Mucosa of descending colon (tissue), 3 donors: ENCODE data around the gene IGF2BP3. TPM values are rescaled to one million over a fixed set of nuclear protein-coding genes. Genes with fewer than 3 reads are reported as not detected.

Experiments
- ATAC-seq: fragments of 200-7000 bp; cut with Tn5 transposase; one replicate; pipeline ENCODE4 v1.9.1; 2020; ENCODE audit warnings: mild to moderate bottlenecking, moderate library complexity
- DNase-seq, 3 donors: peaks; one replicate each; pipeline ENCODE4 v3.0.0-alpha.2; 2020
- H3K36me3 ChIP-seq: fragments of 200-600 bp; one replicate; pipeline ENCODE4 v1.8.0; 2021; ENCODE audit warnings: low read depth, mild to moderate bottlenecking
- H3K4me1 ChIP-seq: fragments of 200-600 bp; one replicate; pipeline ENCODE4 v1.8.0; 2021; ENCODE audit warnings: low read depth, mild to moderate bottlenecking
- H3K4me3 ChIP-seq: fragments of 200-600 bp; one replicate; pipeline ENCODE4 v1.8.0; 2021; ENCODE audit warnings: mild to moderate bottlenecking
- H3K9me3 ChIP-seq: fragments of 200-600 bp; one replicate; pipeline ENCODE4 v1.8.0; 2021; ENCODE audit warnings: mild to moderate bottlenecking
- intact Hi-C, 2 donors: fragments of 100-400 bp; cut with DNase I in 1 of 2; cut with micrococcal nuclease in 1 of 2; formaldehyde crosslinking; loops; one replicate each; pipeline versions ENCODE4 v1.11.0 to v1.11.1; 2022; cut with DNase I, micrococcal nuclease
- total RNA-seq, 3 donors: library from RNA; stranded (reverse); fragmentation: NEBNext Ultra II Directional in 2 of 3; extraction: Animal tissue kit (Norgen Biotek cat#: 25700) in 2 of 3; gene quantifications; one replicate each; pipeline versions ENCODE4 v1.2.1 to v1.2.4, GENCODE V29; 2021 to 2023
- TF ChIP-seq, protein P1 (sequence below): fragments of 200-600 bp; IDR thresholded peaks from one replicate; pipeline ENCODE4 v1.8.0; 2022; ENCODE audit warnings: antibody characterized with exemption, mild to moderate bottlenecking
- donor health status: DM: no; HTN: no; CAD: no; lungs with moderate emphysema.
- donor health status: DM: no; HTN: no; CAD: no.
- donor health status: DM: no; HTN: yes; CAD: no.

Gene IGF2BP3
- total RNA-seq, 3 donors from 2014 or later: 0.79 TPM; not detected in 2

DNA sequence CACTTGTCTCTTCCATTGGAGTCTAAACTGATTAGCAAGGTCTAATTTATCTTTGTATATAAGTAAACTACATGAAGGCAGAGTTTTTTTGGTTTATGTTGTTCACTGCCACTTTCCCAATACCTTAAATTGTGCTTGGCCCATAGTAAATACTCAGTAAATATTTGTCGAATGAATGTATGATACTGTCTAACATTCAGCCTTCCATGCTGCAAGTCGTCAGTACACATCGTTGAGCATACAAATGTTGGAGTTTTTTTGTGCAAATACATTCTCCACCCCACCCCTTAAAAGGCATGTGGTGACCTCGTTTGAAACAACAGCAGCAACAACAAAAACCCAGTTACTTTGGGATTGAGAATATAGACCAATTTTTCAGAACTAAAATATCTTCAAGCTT is 17.4 kb upstream of the IGF2BP3 start:
- intact Hi-C loops: no loop called here
- Histone ChIP-seq H3K36me3 (no peaks in the 10 kb centered on the region), H3K4me1 (no peaks in the 10 kb centered on the region), H3K4me3 (no peak overlapping the region), H3K9me3 (no peaks in the 10 kb centered on the region)
- no peak for ATAC-seq
- DNase-seq: no peak
- TF ChIP-seq, protein P1, sequence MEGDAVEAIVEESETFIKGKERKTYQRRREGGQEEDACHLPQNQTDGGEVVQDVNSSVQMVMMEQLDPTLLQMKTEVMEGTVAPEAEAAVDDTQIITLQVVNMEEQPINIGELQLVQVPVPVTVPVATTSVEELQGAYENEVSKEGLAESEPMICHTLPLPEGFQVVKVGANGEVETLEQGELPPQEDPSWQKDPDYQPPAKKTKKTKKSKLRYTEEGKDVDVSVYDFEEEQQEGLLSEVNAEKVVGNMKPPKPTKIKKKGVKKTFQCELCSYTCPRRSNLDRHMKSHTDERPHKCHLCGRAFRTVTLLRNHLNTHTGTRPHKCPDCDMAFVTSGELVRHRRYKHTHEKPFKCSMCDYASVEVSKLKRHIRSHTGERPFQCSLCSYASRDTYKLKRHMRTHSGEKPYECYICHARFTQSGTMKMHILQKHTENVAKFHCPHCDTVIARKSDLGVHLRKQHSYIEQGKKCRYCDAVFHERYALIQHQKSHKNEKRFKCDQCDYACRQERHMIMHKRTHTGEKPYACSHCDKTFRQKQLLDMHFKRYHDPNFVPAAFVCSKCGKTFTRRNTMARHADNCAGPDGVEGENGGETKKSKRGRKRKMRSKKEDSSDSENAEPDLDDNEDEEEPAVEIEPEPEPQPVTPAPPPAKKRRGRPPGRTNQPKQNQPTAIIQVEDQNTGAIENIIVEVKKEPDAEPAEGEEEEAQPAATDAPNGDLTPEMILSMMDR: no peak

DNA sequence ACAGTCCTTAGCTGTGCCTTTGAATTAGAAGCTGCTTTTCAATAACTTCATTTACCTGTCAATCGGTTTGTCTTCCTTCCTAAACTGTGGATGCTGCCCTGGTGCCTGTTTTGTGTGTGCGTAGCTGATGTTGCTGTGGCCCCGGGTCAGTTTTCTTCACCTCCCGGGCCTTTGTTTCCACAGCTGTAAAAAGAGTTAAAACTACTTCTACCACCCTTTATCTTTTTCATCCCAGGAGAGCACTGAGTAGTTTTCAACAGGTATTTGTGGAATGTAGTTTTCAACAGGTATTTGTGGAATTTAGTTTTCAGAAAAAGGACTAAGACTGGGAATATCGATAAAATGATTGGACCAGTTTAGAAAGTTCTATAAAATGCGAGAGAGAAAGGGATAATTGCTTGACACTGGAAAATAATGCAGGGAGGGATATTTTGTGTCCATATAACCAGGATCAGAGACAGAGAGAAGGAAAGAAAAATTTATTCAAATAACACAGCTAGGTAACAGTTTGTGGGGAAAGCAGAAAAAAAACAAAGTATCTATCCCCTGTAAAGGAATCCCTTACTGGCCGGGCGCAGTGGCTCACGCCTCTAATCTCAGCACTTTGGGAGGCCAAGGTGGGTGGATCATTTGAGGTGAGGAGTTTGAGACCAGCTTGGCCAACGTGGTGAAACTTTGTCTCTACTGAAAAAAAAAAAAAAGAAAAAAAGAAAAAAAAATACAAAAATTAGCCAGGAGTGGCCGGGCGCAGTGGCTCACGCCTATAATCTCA is 15.9 kb upstream of the IGF2BP3 start:
- no peaks in the 10 kb centered on the region for H3K4me1 ChIP-seq
- no peaks in the 10 kb centered on the region for H3K9me3 ChIP-seq
- DNase-seq (no peak), ATAC-seq (no peak)
- no peak overlapping the region for H3K4me3 ChIP-seq
- intact Hi-C loops: no loop called here
- TF ChIP-seq, protein P1: no peak
- H3K36me3 ChIP-seq: no peaks in the 10 kb centered on the region

DNA sequence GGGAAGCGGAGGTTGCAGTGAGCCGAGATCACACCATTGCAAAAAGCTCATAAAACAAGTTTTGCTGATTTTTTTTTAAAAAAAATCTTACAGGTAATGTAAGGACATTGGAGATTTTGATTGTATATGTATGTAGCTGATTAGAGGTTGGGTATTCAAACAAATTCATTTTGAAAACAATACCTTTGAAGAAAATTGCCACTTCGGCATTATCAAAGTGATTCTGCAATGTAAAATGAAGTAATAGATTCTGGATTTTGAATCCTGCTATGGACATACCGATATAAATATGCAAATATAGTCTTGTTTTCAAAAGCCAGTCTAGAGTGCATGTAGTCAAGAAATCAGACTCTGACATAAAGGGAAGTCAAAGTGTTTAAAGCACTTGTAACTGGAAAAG is 12.4 kb upstream of the IGF2BP3 start:
- no peaks in the 10 kb centered on the region for H3K36me3 ChIP-seq
- no peak for DNase-seq
- H3K4me3 ChIP-seq: no peak overlapping the region
- intact Hi-C loops: no loop called here
- ATAC-seq: no peak
- TF ChIP-seq, protein P1: no peak
- no peaks in the 10 kb centered on the region for H3K4me1 ChIP-seq
- H3K9me3 ChIP-seq: no peaks in the 10 kb centered on the region

DNA sequence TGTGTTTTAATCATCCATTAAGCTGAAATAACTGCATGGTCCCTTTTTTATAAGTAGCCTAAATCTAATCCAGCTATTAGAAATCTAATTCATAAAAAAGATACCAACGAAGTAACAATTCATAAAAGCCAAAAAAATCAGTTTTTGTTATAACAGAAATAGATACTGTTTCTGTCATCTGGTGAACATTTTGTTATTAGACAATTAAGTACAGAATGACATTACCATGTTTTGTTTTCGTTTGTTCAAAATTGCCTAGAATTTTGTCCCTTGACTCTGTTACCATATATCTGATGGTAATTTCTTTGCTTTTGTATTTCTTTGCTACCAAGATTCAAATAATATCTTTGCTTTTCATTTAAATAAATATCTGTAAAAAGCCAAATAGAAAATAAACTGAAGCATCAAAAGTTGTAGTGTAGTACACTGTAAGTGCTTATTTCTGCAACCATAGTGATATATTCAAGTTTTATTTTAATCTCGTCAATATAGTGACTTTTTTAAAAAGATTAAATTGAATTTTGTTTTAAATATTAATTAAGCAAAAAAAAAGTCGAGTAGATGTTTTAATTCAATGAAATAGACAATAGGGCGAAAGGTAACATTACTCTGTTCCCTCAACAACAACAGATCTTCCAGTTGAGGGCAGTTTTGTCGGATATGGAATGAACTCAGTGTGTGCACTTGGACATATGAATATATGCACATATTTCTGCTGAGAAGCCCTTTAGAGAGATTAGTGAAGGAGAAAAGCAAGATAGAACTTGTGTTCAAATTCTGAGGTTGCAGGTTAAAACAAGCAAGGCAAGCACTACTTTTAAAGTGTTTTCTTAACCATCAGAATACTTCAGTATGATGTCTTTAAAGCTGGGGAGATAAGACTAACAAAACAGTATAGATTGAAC is 7.9 kb upstream of the IGF2BP3 start:
- no peaks in the 10 kb centered on the region for H3K9me3 ChIP-seq
- intact Hi-C loops: no loop called here
- peaks cover 15% of the 10 kb centered on the region for H3K4me1 ChIP-seq
- H3K4me3 ChIP-seq: no peak overlapping the region
- no peaks in the 10 kb centered on the region for H3K36me3 ChIP-seq
- no peak for ATAC-seq
- TF ChIP-seq, protein P1: no peak
- DNase-seq: no peak

DNA sequence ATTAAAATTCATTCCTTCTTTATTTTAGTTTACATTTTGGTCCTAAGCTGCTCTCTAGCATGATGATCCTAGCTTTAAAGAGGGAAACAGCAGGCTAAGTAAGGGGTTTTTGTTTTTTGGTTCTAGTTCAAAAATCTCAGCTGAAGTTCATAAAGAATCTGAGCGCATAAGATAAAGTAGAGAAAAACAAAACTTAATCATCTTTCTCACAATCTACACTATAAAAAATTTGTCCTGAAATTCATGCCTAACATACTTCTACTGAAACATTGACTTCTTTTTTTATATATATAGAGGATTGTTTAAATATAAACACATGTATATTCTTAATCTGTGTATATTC is 6.8 kb upstream of the IGF2BP3 start:
- Histone ChIP-seq H3K36me3 (no peaks in the 10 kb centered on the region), H3K9me3 (no peaks in the 10 kb centered on the region), H3K4me1 (peaks cover 16% of the 10 kb centered on the region), H3K4me3 (no peak overlapping the region)
- ATAC-seq (no peak), DNase-seq (no peak)
- TF ChIP-seq, protein P1: no peak
- intact Hi-C loops: no loop called here
